K562 (cell line): ENCODE measurements around the gene MEF2B. TPM values are rescaled to one million over a fixed set of nuclear protein-coding genes. Genes with fewer than 3 reads are reported as not detected.

Experiments used
- ADNP ChIP-seq: fragments of 200-800 bp; sonication (Bioruptor generic); IDR thresholded peaks from 2 replicates; pipeline ENCODE4 v1.6.1; 2016; ENCODE audit warnings: missing genetic modification characterization, missing compliant biosample characterization
- CBX8 ChIP-seq: fragments of 200-600 bp; sonication (generic); IDR thresholded peaks from 2 replicates; pipeline ENCODE4 v1.6.1; 2012; ENCODE audit warnings: borderline replicate concordance, mixed run types, low read depth, mild to moderate bottlenecking, moderate library complexity, mixed read lengths, low read length, control low read depth, inconsistent platforms; ENCODE audit not compliant: poor library complexity, severe bottlenecking; ENCODE audit errors: extremely low read depth
- CCNT2 ChIP-seq: IDR thresholded peaks from 2 replicates; pipeline ENCODE4 v1.6.1; 2011; ENCODE audit warnings: borderline replicate concordance, low read depth, mild to moderate bottlenecking, moderate library complexity, mixed read lengths, low read length; ENCODE audit not compliant: insufficient read length; ENCODE audit errors: extremely low read depth
- CREM ChIP-seq: IDR thresholded peaks from 2 replicates; pipeline ENCODE4 v1.6.1; 2014; ENCODE audit warnings: antibody characterized with exemption, low read depth
- FIP1L1 ChIP-seq: fragments of 200-400 bp; formaldehyde crosslinking; IDR thresholded peaks from 2 replicates; pipeline ENCODE4 v1.6.1; 2018; ENCODE audit warnings: mild to moderate bottlenecking, low read depth, low read length; ENCODE audit not compliant: poor library complexity, severe bottlenecking
- GABPB1 ChIP-seq: sonication (generic); formaldehyde crosslinking; IDR thresholded peaks from 2 replicates; pipeline ENCODE4 v1.8.0; 2022; ENCODE audit warnings: mild to moderate bottlenecking, missing genetic modification reagents
- HDAC6 ChIP-seq: IDR thresholded peaks from 2 replicates; pipeline ENCODE4 v1.6.1; 2012; ENCODE audit warnings: low read depth, mild to moderate bottlenecking, control low read depth, inconsistent platforms, low read length, moderate library complexity
- MAZ ChIP-seq, 2 experiments: fragments of 450-650 bp in 1 of 2; sonication (generic) in 1 of 2; formaldehyde crosslinking; IDR thresholded peaks in 1 of 2; conservative IDR thresholded peaks in 1 of 2; 2 replicates each; pipeline versions ENCODE4 v1.4.0 to v1.5.0; 2020; ENCODE audit warnings: mild to moderate bottlenecking in 1 of 2, missing genetic modification reagents in 1 of 2
- MEIS2 ChIP-seq: fragments of 450-650 bp; IDR thresholded peaks from 2 replicates; pipeline ENCODE4 v1.6.1; 2014; ENCODE audit warnings: mild to moderate bottlenecking; ENCODE audit not compliant: partially characterized antibody
- SIN3A ChIP-seq, 2 experiments: fragments of 150-350 bp in 1 of 2; IDR thresholded peaks; 2 replicates each; pipeline ENCODE4 v1.6.1; 2011 to 2016; ENCODE audit warnings: borderline replicate concordance in 2 of 2, low read depth in 2 of 2, low read length in 2 of 2, mild to moderate bottlenecking in 2 of 2, moderate library complexity in 2 of 2; ENCODE audit not compliant: control insufficient read depth in 1 of 2
- ZNF140 ChIP-seq: fragments of 250-450 bp; sonication (Bioruptor Pico); IDR thresholded peaks from 2 replicates; pipeline ENCODE4 v1.8.0; 2021; ENCODE audit warnings: moderate library complexity, mild to moderate bottlenecking, inconsistent platforms
- ZNF384 ChIP-seq: IDR thresholded peaks from 2 replicates; pipeline ENCODE4 v1.6.1; 2012; ENCODE audit warnings: low read depth, low read length, improper control_type of control experiment
- polyA plus RNA-seq, 8 experiments: library from polyadenylated mRNA; depleted of rRNA in 4 of 8; stranded (reverse) in 5 of 8; unstranded in 3 of 8; fragments of >200 nt; fragmentation: Nextera tagmentation in 2 of 8; fragmentation: Illumina TruSeq in 1 of 8; extraction: Ambion mirVana in 2 of 8; extraction: Trizol in 1 of 8; gene quantifications; 2 replicates each; pipeline versions ENCODE4 v1.2.1 to v1.2.3, GENCODE V29; 2011 to 2014; ENCODE audit warnings: inconsistent platforms in 1 of 8, missing spikeins in 1 of 8
- total RNA-seq, 7 experiments: library from RNA; depleted of rRNA in 6 of 7; stranded (reverse); fragments of >200 nt in 6 of 7; fragmentation: Illumina TruSeq in 2 of 7; extraction: Trizol in 2 of 7; gene quantifications; 2 replicates each; pipeline versions ENCODE4 v1.2.1 to v1.2.3, GENCODE V29; 2011 to 2021; ENCODE audit warnings: low replicate concordance in 1 of 7
- TF ChIP-seq, protein P1 (sequence below): fragments of 450-650 bp; conservative IDR thresholded peaks from 2 replicates; pipeline ENCODE4 v1.6.1; 2016; ENCODE audit warnings: missing genetic modification characterization, low read depth, mild to moderate bottlenecking, missing compliant biosample characterization, moderate library complexity
- TF ChIP-seq, protein P2 (sequence below): fragments of 200-800 bp; sonication (Bioruptor generic); IDR thresholded peaks from 2 replicates; pipeline ENCODE4 v1.6.1; 2016; ENCODE audit warnings: missing genetic modification characterization, missing compliant biosample characterization
- TF ChIP-seq, protein P3 (sequence below): fragments of 450-650 bp; IDR thresholded peaks from 2 replicates; pipeline ENCODE4 v1.6.1; 2016; ENCODE audit warnings: antibody characterized with exemption

The MEF2B gene
- total and polyA plus RNA-seq, 9 of the 15 experiments (the other 6 are each of a cell fraction or from before 2014, with no cell fraction given) = 0.14 to 1.9 (median 0.71) TPM; not detected in 3

DNA sequence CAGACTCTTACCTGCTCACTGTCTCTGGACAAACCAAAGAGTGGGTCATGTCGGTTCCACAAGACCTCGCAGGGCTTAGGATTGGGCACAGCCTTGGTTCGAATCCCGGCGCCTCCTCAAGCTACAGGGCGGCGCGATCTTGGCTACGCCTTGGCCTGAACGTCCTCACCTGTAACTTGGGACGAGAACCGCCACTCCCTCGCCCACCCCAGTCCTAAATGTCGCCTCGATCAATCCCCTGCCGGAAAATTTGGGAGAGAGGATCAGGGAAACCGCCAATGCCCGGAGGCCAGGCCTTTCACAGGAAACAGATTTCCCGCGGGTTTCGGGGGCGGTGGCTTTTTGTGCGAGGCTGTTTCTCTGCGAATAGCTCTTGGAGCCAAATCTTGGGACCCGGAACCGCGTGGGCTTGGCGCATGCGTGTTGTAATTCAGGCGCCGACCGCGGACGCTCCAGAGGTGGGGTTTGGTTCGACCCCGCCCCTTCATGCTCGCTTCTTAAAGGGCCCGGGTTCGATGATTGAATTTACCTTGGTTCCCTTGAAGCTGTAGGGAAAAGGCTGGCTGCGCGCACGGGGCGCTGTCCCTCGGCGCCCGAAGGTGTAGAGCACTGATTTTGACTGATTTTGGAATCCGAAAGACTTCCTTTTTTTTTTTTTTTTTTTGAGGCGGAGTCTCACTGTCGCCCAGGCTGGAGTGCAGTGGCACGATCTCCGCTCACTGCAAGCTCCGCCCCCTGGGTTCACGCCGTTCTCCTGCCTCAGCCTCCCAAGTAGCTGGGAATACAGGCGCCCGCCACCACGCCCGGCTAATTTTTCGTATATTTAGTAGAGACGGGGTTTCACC, 33.2 kb upstream of the MEF2B start, which contains the start of gene NR2C2AP (continued):
- TF ChIP-seq ADNP (tag) = peak; percentile 47; the same call in 1 of the 2 replicates
- peak; percentile 51 for TF ChIP-seq FIP1L1
- peak; percentile 34 to 68; a peak in 2 of 4 replicates for TF ChIP-seq SIN3A (IDR thresholded peaks at IDR 0.05; ENCODE audit: borderline replicate concordance in 2 of 2, control insufficient read depth in 1 of 2, low read depth in 2 of 2, low read length in 2 of 2)
- peak; percentile 62; the same call in 1 of the 2 replicates for TF ChIP-seq CREM
- TF ChIP-seq MAZ (CRISPR knock-in tag; conservative IDR thresholded peaks at IDR 0.05 in 1 of 2, IDR thresholded peaks at IDR 0.05 in 1 of 2) = 0 out of 4 replicates have a peak, but pooled peaks of 1 of the 2 experiments have one; percentile 49
- peak; percentile 66 for TF ChIP-seq MEIS2
- TF ChIP-seq CCNT2 = peak; percentile 41
- TF ChIP-seq, protein P1, sequence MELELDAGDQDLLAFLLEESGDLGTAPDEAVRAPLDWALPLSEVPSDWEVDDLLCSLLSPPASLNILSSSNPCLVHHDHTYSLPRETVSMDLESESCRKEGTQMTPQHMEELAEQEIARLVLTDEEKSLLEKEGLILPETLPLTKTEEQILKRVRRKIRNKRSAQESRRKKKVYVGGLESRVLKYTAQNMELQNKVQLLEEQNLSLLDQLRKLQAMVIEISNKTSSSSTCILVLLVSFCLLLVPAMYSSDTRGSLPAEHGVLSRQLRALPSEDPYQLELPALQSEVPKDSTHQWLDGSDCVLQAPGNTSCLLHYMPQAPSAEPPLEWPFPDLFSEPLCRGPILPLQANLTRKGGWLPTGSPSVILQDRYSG (tag) = 0 out of 2 replicates have a peak, but pooled peaks have one; percentile 26
- TF ChIP-seq ZNF384 = peak; percentile 87
- no peak for TF ChIP-seq CBX8
- TF ChIP-seq, protein P2, sequence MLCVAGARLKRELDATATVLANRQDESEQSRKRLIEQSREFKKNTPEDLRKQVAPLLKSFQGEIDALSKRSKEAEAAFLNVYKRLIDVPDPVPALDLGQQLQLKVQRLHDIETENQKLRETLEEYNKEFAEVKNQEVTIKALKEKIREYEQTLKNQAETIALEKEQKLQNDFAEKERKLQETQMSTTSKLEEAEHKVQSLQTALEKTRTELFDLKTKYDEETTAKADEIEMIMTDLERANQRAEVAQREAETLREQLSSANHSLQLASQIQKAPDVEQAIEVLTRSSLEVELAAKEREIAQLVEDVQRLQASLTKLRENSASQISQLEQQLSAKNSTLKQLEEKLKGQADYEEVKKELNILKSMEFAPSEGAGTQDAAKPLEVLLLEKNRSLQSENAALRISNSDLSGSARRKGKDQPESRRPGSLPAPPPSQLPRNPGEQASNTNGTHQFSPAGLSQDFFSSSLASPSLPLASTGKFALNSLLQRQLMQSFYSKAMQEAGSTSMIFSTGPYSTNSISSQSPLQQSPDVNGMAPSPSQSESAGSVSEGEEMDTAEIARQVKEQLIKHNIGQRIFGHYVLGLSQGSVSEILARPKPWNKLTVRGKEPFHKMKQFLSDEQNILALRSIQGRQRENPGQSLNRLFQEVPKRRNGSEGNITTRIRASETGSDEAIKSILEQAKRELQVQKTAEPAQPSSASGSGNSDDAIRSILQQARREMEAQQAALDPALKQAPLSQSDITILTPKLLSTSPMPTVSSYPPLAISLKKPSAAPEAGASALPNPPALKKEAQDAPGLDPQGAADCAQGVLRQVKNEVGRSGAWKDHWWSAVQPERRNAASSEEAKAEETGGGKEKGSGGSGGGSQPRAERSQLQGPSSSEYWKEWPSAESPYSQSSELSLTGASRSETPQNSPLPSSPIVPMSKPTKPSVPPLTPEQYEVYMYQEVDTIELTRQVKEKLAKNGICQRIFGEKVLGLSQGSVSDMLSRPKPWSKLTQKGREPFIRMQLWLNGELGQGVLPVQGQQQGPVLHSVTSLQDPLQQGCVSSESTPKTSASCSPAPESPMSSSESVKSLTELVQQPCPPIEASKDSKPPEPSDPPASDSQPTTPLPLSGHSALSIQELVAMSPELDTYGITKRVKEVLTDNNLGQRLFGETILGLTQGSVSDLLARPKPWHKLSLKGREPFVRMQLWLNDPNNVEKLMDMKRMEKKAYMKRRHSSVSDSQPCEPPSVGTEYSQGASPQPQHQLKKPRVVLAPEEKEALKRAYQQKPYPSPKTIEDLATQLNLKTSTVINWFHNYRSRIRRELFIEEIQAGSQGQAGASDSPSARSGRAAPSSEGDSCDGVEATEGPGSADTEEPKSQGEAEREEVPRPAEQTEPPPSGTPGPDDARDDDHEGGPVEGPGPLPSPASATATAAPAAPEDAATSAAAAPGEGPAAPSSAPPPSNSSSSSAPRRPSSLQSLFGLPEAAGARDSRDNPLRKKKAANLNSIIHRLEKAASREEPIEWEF (CRISPR knock-in tag) = no peak
- peak; percentile 61; the same call in 1 of the 2 replicates for TF ChIP-seq GABPB1 (CRISPR knock-in tag)
- TF ChIP-seq, protein P3, sequence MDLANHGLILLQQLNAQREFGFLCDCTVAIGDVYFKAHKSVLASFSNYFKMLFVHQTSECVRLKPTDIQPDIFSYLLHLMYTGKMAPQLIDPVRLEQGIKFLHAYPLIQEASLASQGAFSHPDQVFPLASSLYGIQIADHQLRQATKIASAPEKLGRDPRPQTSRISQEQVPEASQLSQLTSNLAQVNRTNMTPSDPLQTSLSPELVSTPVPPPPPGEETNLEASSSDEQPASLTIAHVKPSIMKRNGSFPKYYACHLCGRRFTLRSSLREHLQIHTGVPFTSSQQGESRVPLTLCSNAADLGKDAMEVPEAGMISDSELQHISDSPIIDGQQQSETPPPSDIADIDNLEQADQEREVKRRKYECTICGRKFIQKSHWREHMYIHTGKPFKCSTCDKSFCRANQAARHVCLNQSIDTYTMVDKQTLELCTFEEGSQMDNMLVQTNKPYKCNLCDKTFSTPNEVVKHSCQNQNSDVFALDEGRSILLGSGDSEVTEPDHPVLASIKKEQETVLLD = 0 out of 2 replicates have a peak, but pooled peaks have one; percentile 47
- TF ChIP-seq HDAC6 = no peak
- no peak for TF ChIP-seq ZNF140 (CRISPR knock-in tag)
